K562 (cell line): ENCODE measurements around the gene FBXL2. TPM values are rescaled to one million over a fixed set of nuclear protein-coding genes. Genes with fewer than 3 reads are reported as not detected.

ENCODE experiments used
- ATAC-seq: fragments of 200-7000 bp; cut with Tn5 transposase; 3 replicates; pipeline ENCODE4 v1.9.1; 2020; ENCODE audit warnings: moderate library complexity
- BruUV-seq: library from RNA; stranded (reverse); fragments of 400-500 nt; replicated peaks from 2 replicates; lab custom pipeline; 2021; lab: Mats Ljungman, UMichigan
- CTCF ChIA-PET: fragments of 300-600 bp; formaldehyde crosslinking; extraction: SDS; loops from one replicate; lab custom pipeline; 2021; ENCODE audit warnings: low intra/inter-chr PET ratio; lab: Yijun Ruan, JAX
- POLR2A ChIA-PET: fragments of 300-600, 350-650 bp; sonication (Branson Sonifier 250); formaldehyde crosslinking; extraction: SDS; loops from one replicate; lab custom pipeline; 2021; ENCODE audit warnings: antibody characterized with exemption, inconsistent platforms; lab: Yijun Ruan, JAX
- DNase-seq, 4 experiments: peaks; one replicate each; pipeline versions ENCODE4 v3.0.0 to v3.0.0-alpha.2; 2011 to 2018; ENCODE audit warnings: low spot score in 3 of 4, mixed read lengths in 3 of 4; ENCODE audit errors: extremely low read depth in 1 of 4
- FAIRE-seq: peaks from 2 replicates; lab custom pipeline; 2011; peaks lifted over from hg19 to GRCh38; lab: Jason Lieb, UNC
- H2AFZ ChIP-seq: 2 replicates; pipeline ENCODE4 v1.6.0; 2011; ENCODE audit warnings: low read depth, low read length, control low read depth, inconsistent platforms
- H3K27ac ChIP-seq: fragments of 200-600 bp; 3 replicates; pipeline ENCODE4 v1.8.0; 2011; ENCODE audit warnings: low read depth, mild to moderate bottlenecking, control low read depth, inconsistent platforms, low read length, moderate library complexity, mixed read lengths; ENCODE audit errors: extremely low read depth
- H3K27me3 ChIP-seq, 2 experiments: fragments of 300-600 bp in 1 of 2; 2 replicates in 1 of 2; 3 replicates in 1 of 2; pipeline versions ENCODE4 v1.6.0 to v1.8.0; 2011; ENCODE audit warnings: inconsistent platforms in 2 of 2, low read length in 2 of 2, mild to moderate bottlenecking in 1 of 2, mixed read lengths in 1 of 2, moderate library complexity in 1 of 2; ENCODE audit not compliant: control insufficient read depth in 2 of 2, insufficient read depth in 2 of 2
- H3K36me3 ChIP-seq: fragments of 300-600 bp; 3 replicates; pipeline ENCODE4 v1.8.0; 2011; ENCODE audit warnings: mild to moderate bottlenecking, low read length, inconsistent platforms; ENCODE audit not compliant: control insufficient read depth, insufficient read depth
- H3K4me1 ChIP-seq, 2 experiments: fragments of 200-600 bp in 1 of 2; replicated peaks in 1 of 2; 2 replicates in 1 of 2; 3 replicates in 1 of 2; pipeline versions ENCODE4 v1.5.1 to v1.8.0; 2011; ENCODE audit warnings: inconsistent platforms in 2 of 2, low read length in 2 of 2, mild to moderate bottlenecking in 1 of 2, mixed read lengths in 1 of 2, moderate library complexity in 1 of 2; ENCODE audit not compliant: control insufficient read depth in 2 of 2, insufficient read depth in 2 of 2
- H3K4me2 ChIP-seq: 2 replicates; pipeline ENCODE4 v1.6.1; 2011; ENCODE audit warnings: low read length, control low read depth, inconsistent platforms, mixed read lengths; ENCODE audit not compliant: insufficient read depth
- H3K4me3 ChIP-seq: fragments of 200-600 bp; sonication (generic), shearing (Covaris generic); 2 replicates; pipeline ENCODE4 v1.5.1; 2016; ENCODE audit warnings: control low read depth, inconsistent platforms
- H3K79me2 ChIP-seq: fragments of 200-600 bp; 3 replicates; pipeline ENCODE4 v1.8.0; 2011; ENCODE audit warnings: low read length, inconsistent platforms; ENCODE audit not compliant: control insufficient read depth, insufficient read depth
- H3K9ac ChIP-seq, 2 experiments: 2 replicates each; pipeline versions ENCODE4 v1.6.0 to v1.6.1; 2011; ENCODE audit warnings: low read depth in 2 of 2, low read length in 2 of 2, control low read depth in 1 of 2, inconsistent platforms in 1 of 2, mild to moderate bottlenecking in 1 of 2, mixed read lengths in 1 of 2; ENCODE audit not compliant: insufficient read depth in 1 of 2
- H3K9me1 ChIP-seq: one replicate; pipeline ENCODE4 v1.6.0; 2011; ENCODE audit warnings: inconsistent platforms, mild to moderate bottlenecking, low read length, moderate library complexity; ENCODE audit not compliant: control insufficient read depth, insufficient read depth
- H3K9me3 ChIP-seq: replicated peaks from 2 replicates; pipeline ENCODE4 v1.5.1; 2011; ENCODE audit warnings: low read depth, low read length, inconsistent platforms; ENCODE audit not compliant: control insufficient read depth, insufficient read depth
- H4K20me1 ChIP-seq: replicated peaks from 2 replicates; pipeline ENCODE4 v1.6.1; 2011; ENCODE audit warnings: low read length, inconsistent platforms, mixed read lengths; ENCODE audit not compliant: control insufficient read depth, insufficient read depth
- ATF1 ChIP-seq, 2 experiments: fragments of 450-650 bp in 1 of 2; IDR thresholded peaks; 2 replicates each; pipeline ENCODE4 v1.6.1; 2016; ENCODE audit warnings: missing compliant biosample characterization in 1 of 2, missing genetic modification characterization in 1 of 2
- GMEB1 ChIP-seq: fragments of 250-450 bp; sonication (Bioruptor Pico); IDR thresholded peaks from 2 replicates; pipeline ENCODE4 v1.4.0; 2020; ENCODE audit warnings: mild to moderate bottlenecking
- HBP1 ChIP-seq: fragments of 450-650 bp; formaldehyde crosslinking; IDR thresholded peaks from 2 replicates; pipeline ENCODE4 v1.4.0; 2022; ENCODE audit warnings: missing genetic modification characterization
- REST ChIP-seq, 2 experiments: fragments of 450-650 bp; formaldehyde crosslinking in 1 of 2; IDR thresholded peaks; 2 replicates each; pipeline versions ENCODE4 v1.4.0 to v1.6.1; 2014 to 2020; ENCODE audit warnings: mild to moderate bottlenecking in 2 of 2, borderline replicate concordance in 1 of 2, low read depth in 1 of 2
- ZNF431 ChIP-seq: sonication (generic); formaldehyde crosslinking; IDR thresholded peaks from 2 replicates; pipeline ENCODE4 v1.8.0; 2022; ENCODE audit warnings: mild to moderate bottlenecking, missing genetic modification reagents
- WGBS: fragments of 100-300 bp; shearing (Covaris generic); methylation state at CpG from one replicate; pipeline ENCODE4 v1.1.6; 2016; ENCODE audit warnings: low coverage, mixed read lengths; ENCODE audit not compliant: insufficient coverage; ENCODE audit errors: missing lambda C conversion rate; 5-methylcytosine and 5-hydroxymethylcytosine counted together
- in situ Hi-C: fragments of 300-500 bp; cut with MboI; formaldehyde crosslinking; loops from 4 replicates; pipeline ENCODE4 v1.15.0; 2018; ENCODE audit warnings: inconsistent platforms, mixed read lengths
- intact Hi-C: fragments of 100-400 bp; cut with micrococcal nuclease; formaldehyde crosslinking; loops from 2 replicates; pipeline ENCODE4 v1.14.2; 2022
- polyA plus RNA-seq, 8 experiments: library from polyadenylated mRNA; depleted of rRNA in 4 of 8; stranded (reverse) in 5 of 8; unstranded in 3 of 8; fragments of >200 nt; fragmentation: Nextera tagmentation in 2 of 8; fragmentation: Illumina TruSeq in 1 of 8; extraction: Ambion mirVana in 2 of 8; extraction: Trizol in 1 of 8; gene quantifications; 2 replicates each; pipeline versions ENCODE4 v1.2.1 to v1.2.3, GENCODE V29; 2011 to 2014; ENCODE audit warnings: inconsistent platforms in 1 of 8, missing spikeins in 1 of 8
- total RNA-seq, 7 experiments: library from RNA; depleted of rRNA in 6 of 7; stranded (reverse); fragments of >200 nt in 6 of 7; fragmentation: Illumina TruSeq in 2 of 7; extraction: Trizol in 2 of 7; gene quantifications; 2 replicates each; pipeline versions ENCODE4 v1.2.1 to v1.2.3, GENCODE V29; 2011 to 2021; ENCODE audit warnings: low replicate concordance in 1 of 7

Gene FBXL2
- total and polyA plus RNA-seq, 9 of the 15 experiments (the other 6 are each of a cell fraction or from before 2014, with no cell fraction given), result 1.3 to 6.9 (median 1.9) TPM

- no peak for TF ChIP-seq HBP1 (CRISPR knock-in tag)
- no peak for TF ChIP-seq ATF1 (CRISPR knock-in tag; IDR thresholded peaks at IDR 0.05)
- no peak for TF ChIP-seq ATF1 (tag; IDR thresholded peaks at IDR 0.05)
- TF ChIP-seq GMEB1 (CRISPR knock-in tag), result no peak
- TF ChIP-seq ZNF431 (CRISPR knock-in tag), result no peak
Observed at GRCh38 chr3:33231756-33232465, 45.3 kb upstream of the FBXL2 start (continued).

- POLR2A ChIA-PET, result interaction anchor here (0.8 kb wide), 1 partner anchor 65 kb away, joined by 4 read pairs; no protein-coding TSS in a partner anchor
- no peak for FAIRE-seq
- CTCF ChIA-PET, result interaction anchor here (0.7 kb wide), 1 partner anchor 101 kb away, joined by 3 read pairs; no protein-coding TSS in a partner anchor
- TF ChIP-seq REST (IDR thresholded peaks at IDR 0.05; ENCODE audit: borderline replicate concordance), result peak; percentile 31; the same call in 1 of the 2 replicates
- no peak for TF ChIP-seq REST (CRISPR knock-in tag; IDR thresholded peaks at IDR 0.05; ENCODE audit: low read depth)
Observed at GRCh38 chr3:33233884-33234283, 43.4 kb upstream of the FBXL2 start.

More at GRCh38 chr3:33233884-33234283, 43.4 kb upstream of the FBXL2 start:
- Histone ChIP-seq H4K20me1 (0 out of 2 replicates have a peak, but pooled peaks cover 4% of the 10 kb centered on the region), H3K4me1 (peaks cover 0 to 3% of the 10 kb centered on the region in 2 experiments; a peak in 1 of 5 replicates), H3K27me3 (peaks cover 3 to 8% of the 10 kb centered on the region in 2 experiments; a peak in 2 of 5 replicates), H3K4me3 (no peak overlapping the region), H2AFZ (no peak overlapping the region), H3K9me1 (no peaks in the 10 kb centered on the region), H3K36me3 (no peaks in the 10 kb centered on the region), H3K9me3 (no peaks in the 10 kb centered on the region), H3K9ac (no peak overlapping the region), H3K27ac (no peak overlapping the region), H3K4me2 (no peak overlapping the region), H3K79me2 (no peaks in the 10 kb centered on the region)
- intact Hi-C loops (loop anchor here (10.0 kb wide), 1 partner anchor 289 kb away; no protein-coding TSS in a partner anchor), in situ Hi-C loops (no loop called here)
- BruUV-seq, result no TSS peak
- ATAC-seq, result peak; percentile 45; the same call in 1 of the 3 replicates
- WGBS, result 0% methylated on average over 1 of the region's 1 CpG
- DNase-seq, result no peak
